GM21528 (cell line): ENCODE results near the gene C11orf21.

Experiments used
- ATAC-seq: cut with Tn5 transposase; IDR thresholded peaks from one replicate; pipeline ENCODE4 v1.9.1; 2021; ENCODE audit warnings: mild to moderate bottlenecking, moderate library complexity; ENCODE audit not compliant: unreplicated experiment, low FRiP score

C11orf21 gene

GRCh38 chr11:2325123-2325522, 23.4 kb upstream of the C11orf21 start:
- ATAC-seq, result no peak

DNA sequence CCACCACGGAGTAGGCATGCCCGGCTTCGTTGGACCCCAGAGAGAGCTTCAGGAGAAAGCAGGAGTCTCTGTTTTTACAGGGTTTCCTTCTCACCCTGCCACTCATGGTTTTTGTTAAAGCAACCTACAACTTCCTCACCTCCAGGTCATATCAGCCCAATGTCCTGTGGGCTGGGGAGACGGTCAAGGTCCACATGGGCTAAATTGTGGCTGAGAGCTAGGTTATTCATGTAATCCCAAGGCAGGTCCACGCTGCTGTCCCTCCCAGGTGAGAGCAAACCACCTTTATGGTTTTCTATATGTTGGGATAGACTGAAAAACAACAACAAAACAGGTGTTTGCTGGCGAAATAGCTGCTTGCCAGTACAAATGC, 19.6 kb upstream of the C11orf21 start:
- no peak for ATAC-seq

- ATAC-seq, result no peak
These were observed 19.0 kb upstream of the C11orf21 start for GRCh38 chr11:2320568-2321310.

- no peak for ATAC-seq
These were observed 18.2 kb upstream of the C11orf21 start for GRCh38 chr11:2319791-2320472.

DNA sequence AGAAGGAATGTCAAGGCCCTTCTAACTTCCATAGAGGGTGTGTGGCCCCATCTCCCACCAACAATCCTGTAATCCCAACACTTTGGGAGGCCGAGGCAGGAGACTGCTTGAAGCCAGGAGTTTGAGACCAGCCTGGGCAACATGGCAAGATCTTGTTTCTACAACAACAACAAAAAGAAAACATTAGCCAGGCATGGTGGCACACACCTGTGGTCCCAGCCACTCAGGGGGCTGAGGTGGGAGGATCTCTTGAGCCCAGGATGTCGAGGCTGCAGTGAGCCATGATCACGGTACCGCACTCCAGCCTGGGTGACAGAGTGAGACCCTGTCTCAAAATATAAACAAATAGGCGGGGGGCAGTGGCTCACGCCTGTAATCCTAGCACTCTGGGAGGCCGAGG, 17.0 kb upstream of the C11orf21 start:
- no peak for ATAC-seq

GRCh38 chr11:2318123-2318522, 16.4 kb upstream of the C11orf21 start:
- ATAC-seq, result no peak

DNA sequence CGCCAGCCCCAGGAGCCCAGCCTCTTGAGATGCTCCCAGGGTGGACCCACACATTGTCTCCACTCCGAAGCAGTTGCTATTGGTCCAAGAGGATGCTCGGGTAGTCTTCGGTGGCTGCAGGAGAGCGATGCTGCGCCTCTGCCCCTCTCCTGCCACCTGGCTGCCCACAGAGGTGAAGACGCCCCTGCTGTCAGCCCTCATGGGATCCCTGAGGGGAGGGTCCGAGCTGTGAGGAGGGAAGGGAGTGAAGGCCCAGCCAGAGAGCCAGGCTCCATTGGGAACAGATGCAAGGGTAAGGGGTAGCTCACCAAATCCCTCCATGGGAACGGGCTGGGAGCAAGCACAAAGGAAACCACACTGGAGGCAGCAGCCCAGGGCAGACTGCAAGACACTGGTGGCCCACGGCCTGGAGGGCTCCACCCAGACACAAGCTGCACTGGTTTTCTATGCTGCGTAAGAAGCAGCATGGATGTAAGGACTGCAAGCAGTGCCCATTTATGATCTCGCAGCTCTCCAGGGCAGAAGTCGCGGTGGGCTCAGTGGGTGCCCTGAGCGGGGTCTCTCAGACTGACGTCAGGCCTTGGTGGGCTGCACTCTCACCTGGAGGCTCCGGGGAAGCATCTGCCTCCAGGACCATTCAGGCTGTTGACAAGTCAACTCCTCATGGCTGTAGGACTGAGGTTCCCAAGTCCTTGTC, 15.8 kb upstream of the C11orf21 start:
- ATAC-seq, result no peak

DNA sequence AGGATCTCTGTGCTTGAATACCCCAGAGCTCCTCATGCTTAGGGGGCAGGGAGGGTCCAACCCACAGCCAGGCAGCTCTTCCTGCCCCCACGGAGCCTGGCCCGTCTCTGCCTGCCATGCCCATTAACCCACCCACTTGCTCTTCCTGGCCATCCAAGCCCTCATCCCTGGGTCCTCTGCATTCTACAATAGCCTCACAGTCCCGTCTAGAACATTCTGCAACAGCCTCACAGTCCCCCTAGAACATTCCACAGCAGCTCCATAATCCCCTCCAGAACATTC, 15.2 kb upstream of the C11orf21 start:
- no peak for ATAC-seq

DNA sequence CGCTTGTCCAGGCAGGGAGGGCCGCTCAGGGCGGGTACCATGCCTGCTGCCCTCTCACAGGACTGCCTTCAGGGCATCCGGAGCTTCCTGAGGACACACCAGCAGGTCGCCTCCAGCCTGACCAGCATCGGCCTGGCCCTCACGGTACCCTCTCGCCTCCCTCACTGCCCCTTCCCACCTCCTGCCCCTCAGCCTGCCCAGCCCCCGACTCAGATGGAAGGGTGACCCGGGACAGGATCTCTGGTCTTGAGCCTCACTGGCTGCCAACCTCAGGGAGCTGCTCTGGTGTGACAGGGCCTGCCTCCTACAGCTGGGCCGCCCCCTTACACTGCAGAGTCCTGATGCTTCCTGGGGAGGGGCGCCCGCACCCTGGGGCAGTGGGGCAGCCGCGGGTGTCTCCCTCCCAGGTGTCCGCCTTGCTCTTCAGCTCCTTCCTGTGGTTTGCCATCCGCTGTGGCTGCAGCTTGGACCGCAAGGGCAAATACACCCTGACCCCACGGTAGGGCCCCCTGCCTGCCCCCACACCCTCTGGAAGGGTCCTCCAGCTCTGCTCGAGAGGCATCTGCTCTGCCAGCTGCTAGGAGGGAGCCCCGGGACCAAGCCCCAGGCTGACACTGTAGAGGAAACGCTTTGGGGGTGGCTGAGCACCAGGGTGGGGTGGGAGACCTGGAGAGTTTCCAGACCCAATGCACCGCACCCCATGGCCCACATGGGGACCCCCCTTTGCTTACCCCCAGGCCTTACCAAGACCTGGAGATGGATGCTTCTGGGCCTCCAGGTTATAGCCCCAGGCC, 14.6 kb upstream of the C11orf21 start:
- ATAC-seq, result no peak

- ATAC-seq, result no peak
These were observed 13.9 kb upstream of the C11orf21 start for GRCh38 chr11:2315395-2316168.

DNA sequence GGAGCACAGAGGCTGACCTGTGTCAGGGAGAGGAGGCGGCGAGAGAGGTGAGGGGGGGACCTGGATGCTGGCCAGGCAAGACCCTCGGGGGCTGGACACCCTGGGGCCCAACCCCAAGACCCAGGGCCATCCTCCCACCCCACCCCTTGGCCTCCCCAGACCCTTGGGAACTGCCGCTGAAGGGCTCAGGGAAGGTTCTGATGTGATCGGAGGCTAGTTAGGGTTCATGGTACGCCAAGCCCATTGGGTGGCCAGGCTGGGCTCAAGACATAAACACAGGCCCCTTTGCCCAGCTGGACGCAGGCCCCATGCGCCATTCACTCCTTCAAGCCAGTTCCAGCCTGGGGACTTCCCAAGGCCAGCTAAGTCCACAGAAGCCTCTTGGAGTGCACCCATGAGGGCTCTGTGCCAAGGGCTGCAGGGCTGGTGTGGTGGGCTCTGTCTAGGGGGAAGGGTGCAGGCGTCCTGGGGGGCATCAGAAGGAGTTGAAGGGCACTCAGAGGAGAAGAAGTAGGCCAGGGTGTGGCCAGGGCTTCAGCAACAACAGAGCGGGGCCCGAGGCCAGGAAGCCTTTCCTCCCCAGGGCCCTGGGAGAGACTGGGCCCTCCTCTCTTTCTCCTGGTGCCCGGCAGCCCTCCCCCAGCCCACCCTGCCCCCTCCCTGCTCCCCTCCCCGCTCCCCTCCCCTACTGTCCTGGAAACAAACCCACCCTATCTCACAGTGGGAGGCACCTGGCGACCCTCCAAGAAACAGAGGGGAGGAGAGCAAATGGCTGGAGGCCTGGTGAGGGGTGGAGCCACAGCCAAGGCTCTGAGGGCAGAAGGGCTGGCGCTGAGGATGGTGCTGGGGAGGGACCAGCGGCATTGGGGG, 13.0 kb upstream of the C11orf21 start:
- ATAC-seq, result no peak

- ATAC-seq, result no peak
These were observed 12.4 kb upstream of the C11orf21 start for GRCh38 chr11:2314136-2314524.

DNA sequence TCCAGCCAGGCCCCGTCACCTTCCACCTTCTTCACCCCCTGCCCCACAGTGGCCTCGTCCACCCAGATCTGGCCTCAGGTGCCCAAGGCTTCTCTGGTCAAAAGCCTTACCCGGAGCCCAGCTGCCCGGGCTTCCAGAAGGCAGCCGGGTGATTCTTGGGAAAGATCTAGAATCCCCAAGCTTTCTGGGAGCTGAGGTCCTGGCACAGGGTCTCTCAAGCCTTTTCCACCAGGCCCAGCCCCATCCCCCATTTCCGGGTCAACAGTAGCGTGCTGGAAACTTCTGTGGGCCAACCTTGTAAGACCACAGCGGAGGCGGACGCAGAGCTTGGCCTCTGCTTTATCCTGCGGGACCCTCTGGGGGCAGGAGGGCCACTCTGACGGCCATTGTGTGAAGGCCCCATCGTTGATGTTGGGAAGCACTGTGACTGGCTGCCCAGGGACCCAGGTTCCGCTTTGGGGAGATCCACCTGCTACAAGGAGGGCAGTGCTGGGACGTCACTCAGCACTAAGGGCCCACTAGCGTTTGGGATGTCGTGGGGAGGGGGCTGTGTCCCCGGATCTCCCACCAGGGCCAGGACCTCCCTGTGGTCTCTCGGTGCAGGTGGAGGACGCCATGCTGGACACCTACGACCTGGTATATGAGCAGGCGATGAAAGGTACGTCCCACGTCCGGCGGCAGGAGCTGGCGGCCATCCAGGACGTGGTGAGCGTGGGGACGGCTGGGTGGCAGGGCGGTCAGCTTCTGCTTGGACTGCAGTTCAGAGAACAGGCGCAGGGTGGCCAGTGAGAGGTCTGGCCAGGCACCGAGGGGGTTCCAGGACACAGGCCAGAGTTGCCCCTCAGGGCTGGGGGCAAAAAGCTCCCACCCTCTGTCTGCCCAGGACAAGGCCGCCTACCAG, 11.6 kb upstream of the C11orf21 start:
- ATAC-seq, result no peak

- no peak for ATAC-seq
These were observed 10.7 kb upstream of the C11orf21 start for GRCh38 chr11:2312232-2313042.

GRCh38 chr11:2311353-2312133, 9.8 kb upstream of the C11orf21 start:
- no peak for ATAC-seq

GRCh38 chr11:2310786-2311352, 9.2 kb upstream of the C11orf21 start:
- no peak for ATAC-seq
